Erythroblast (primary cell): ENCODE results near the gene CGB2.
"Not testable (repeated sequence)": the region's sequence is repeated elsewhere in the genome, so short reads cannot be mapped to it uniquely, and the experiment has no call there.

Experiments
- GATA1 ChIP-seq: IDR thresholded peaks from 2 replicates; pipeline ENCODE4 v1.6.1; 2011; ENCODE audit warnings: low read depth, mild to moderate bottlenecking, control low read depth, low read length, moderate library complexity
- POLR2A ChIP-seq: IDR thresholded peaks from 2 replicates; pipeline ENCODE4 v1.6.1; 2011; ENCODE audit warnings: mild to moderate bottlenecking, low read length

DNA sequence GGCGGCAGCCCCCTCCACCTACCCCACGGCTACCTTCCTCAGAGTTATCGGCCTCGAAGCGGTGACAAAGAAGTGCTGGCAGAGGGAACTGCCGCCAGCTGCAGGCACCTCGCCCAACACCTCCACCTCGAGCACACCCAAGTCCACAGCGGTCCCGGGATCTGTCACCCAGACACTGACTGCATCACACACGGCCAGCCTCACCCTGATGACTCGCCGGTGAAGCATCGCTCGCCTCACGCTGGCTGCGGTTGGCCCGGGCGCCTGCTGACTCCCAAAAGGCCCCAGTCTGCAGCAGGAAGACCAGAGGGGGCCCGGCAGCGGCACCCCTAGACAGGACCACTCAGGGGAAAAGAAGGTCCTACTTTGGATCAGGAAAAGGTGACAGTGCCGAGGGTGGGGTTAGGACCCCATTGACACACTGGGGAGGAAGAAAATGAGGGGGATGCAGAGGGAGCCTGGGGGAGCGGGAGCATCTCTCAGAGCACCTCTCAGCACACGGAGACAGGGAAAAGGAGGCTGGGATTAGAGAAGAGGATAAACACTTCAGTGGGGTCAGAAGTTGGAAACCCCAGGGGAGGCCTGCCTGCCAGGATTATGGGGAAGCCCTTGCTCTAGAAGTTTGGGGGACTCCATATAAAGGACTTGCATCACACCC lies 18.8 kb downstream of the CGB2 start:
- not testable (repeated sequence) for TF ChIP-seq POLR2A, GATA1
